Natural killer cell (primary cell): ENCODE results near the gene PRDX2. TPM values are rescaled to one million over a fixed set of nuclear protein-coding genes. Genes with fewer than 3 reads are reported as not detected.
"Not testable (repeated sequence)": the region's sequence is repeated elsewhere in the genome, so short reads cannot be mapped to it uniquely, and the experiment has no call there.

ENCODE experiments used
- ATAC-seq, 3 donors: fragments of 150-1000 bp in 2 of 3; fragments of 200-7000 bp in 1 of 3; cut with Tn5 transposase; 1 replicate in 1 of 3; 2 replicates in 2 of 3; pipeline ENCODE4 v1.10.0; 2021; ENCODE audit warnings: mild to moderate bottlenecking in 2 of 3, moderate library complexity in 2 of 3
- DNase-seq, 2 donors: peaks; one replicate each; pipeline versions ENCODE4 v3.0.0 to v3.0.0-alpha.2; 2013 to 2021; ENCODE audit warnings: mixed read lengths in 1 of 2
- H3K27ac ChIP-seq: one replicate; pipeline ENCODE4 v1.5.1; 2013; ENCODE audit warnings: mild to moderate bottlenecking, low read length
- H3K27me3 ChIP-seq: one replicate; pipeline ENCODE4 v1.6.1; 2013; ENCODE audit warnings: low read length; ENCODE audit not compliant: control insufficient read depth, insufficient read depth
- H3K36me3 ChIP-seq: one replicate; pipeline ENCODE4 v1.6.1; 2013; ENCODE audit warnings: low read length; ENCODE audit not compliant: control insufficient read depth, insufficient read depth
- H3K4me1 ChIP-seq: one replicate; pipeline ENCODE4 v1.6.1; 2013; ENCODE audit warnings: low read length; ENCODE audit not compliant: control insufficient read depth, insufficient read depth
- H3K4me3 ChIP-seq: one replicate; pipeline ENCODE4 v1.5.1; 2013; ENCODE audit warnings: low read length
- H3K9me3 ChIP-seq: one replicate; pipeline ENCODE4 v1.6.1; 2013; ENCODE audit warnings: low read length; ENCODE audit not compliant: control insufficient read depth, insufficient read depth
- H3K27ac Mint-ChIP-seq, 2 donors: one replicate each; pipeline ENCODE4 v1.8.0; 2022; ENCODE audit warnings: mild to moderate bottlenecking in 2 of 2, mixed read lengths in 2 of 2, moderate library complexity in 1 of 2
- H3K27me3 Mint-ChIP-seq, 2 donors: one replicate each; pipeline ENCODE4 v1.8.0; 2022; ENCODE audit warnings: low read depth in 2 of 2, mixed read lengths in 2 of 2
- H3K36me3 Mint-ChIP-seq: one replicate; pipeline ENCODE4 v1.8.0; 2022; ENCODE audit warnings: mixed read lengths
- H3K4me1 Mint-ChIP-seq, 2 donors: one replicate each; pipeline ENCODE4 v1.8.0; 2022; ENCODE audit warnings: mixed read lengths in 2 of 2
- H3K4me3 Mint-ChIP-seq: one replicate; pipeline ENCODE4 v1.8.0; 2022; ENCODE audit warnings: mild to moderate bottlenecking, moderate library complexity, mixed read lengths
- H3K9me3 Mint-ChIP-seq, 2 donors: one replicate each; pipeline ENCODE4 v1.8.0; 2022; ENCODE audit warnings: mixed read lengths in 2 of 2
- CTCF ChIP-seq: fragments of 200-600 bp; IDR thresholded peaks from one replicate; pipeline ENCODE4 v1.8.0; 2022; ENCODE audit warnings: antibody characterized with exemption
- WGBS: methylation state at CpG from one replicate; pipeline ENCODE4 v1.1.7; 2013; ENCODE audit warnings: missing lambda C conversion rate; ENCODE audit not compliant: insufficient coverage; 5-methylcytosine and 5-hydroxymethylcytosine counted together
- intact Hi-C: fragments of 100-400 bp; cut with micrococcal nuclease; formaldehyde crosslinking; loops from one replicate; pipeline ENCODE4 v1.14.2; 2022
- total RNA-seq, 4 donors: library from RNA; stranded (reverse); fragments of 120-200 nt in 1 of 4; gene quantifications; one replicate each; pipeline versions ENCODE4 v1.2.3 to v1.2.4, GENCODE V29; 2013 to 2022

Gene PRDX2
- total RNA-seq, 3 donors from 2014 or later (not counting 1 experiment from before 2014, with no cell fraction given), result 28.8 to 67.1 (median 66.9) TPM

- DNase-seq, result no peak
- Mint-ChIP-seq H3K9me3 (no peaks in the 10 kb centered on the region), H3K4me1 (peaks cover 10% of the 10 kb centered on the region in 2 donors), H3K36me3 (no peaks in the 10 kb centered on the region), H3K4me3 (no peak overlapping the region), H3K27me3 (peaks cover 15% of the 10 kb centered on the region in 2 donors), H3K27ac (no peak overlapping the region)
- Histone ChIP-seq H3K27me3 (peaks cover 17% of the 10 kb centered on the region), H3K4me1 (peaks cover 10% of the 10 kb centered on the region), H3K4me3 (no peak overlapping the region), H3K27ac (no peak overlapping the region), H3K9me3 (no peaks in the 10 kb centered on the region), H3K36me3 (no peaks in the 10 kb centered on the region)
- intact Hi-C loops, result no loop called here
- TF ChIP-seq CTCF, result no peak
- no peak for ATAC-seq
- 71% methylated on average over 1 of the region's 2 CpGs for WGBS
Observed at GRCh38 chr19:12821761-12822160, 20.2 kb upstream of the PRDX2 start.

DNA sequence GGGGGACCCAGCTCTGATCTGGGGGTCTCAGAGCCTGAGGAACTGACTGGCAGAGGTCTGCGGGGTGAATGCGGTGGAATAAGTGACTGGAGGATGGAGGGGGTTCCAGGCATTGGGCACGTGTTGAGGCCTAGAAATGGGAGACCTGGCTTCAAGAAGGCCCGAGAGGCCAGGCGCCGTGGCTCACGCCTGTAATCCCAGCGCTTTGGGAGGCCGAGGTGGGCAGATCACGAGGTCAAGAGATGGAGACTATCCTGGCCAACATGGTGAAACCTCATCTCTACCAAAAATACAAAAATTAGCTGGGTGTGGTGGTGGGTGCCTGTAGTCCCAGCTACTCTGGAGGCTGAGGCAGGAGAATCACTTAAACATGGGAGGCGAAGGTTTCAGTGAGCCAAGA is 16.2 kb upstream of the PRDX2 start:
- ATAC-seq, H3K4me3 ChIP-seq, H3K4me3 Mint-ChIP-seq, H3K4me1 Mint-ChIP-seq, DNase-seq, H3K27me3 ChIP-seq, H3K27me3 Mint-ChIP-seq, intact Hi-C loops, H3K27ac ChIP-seq, H3K9me3 Mint-ChIP-seq, H3K27ac Mint-ChIP-seq, H3K36me3 Mint-ChIP-seq, H3K36me3 ChIP-seq, H3K9me3 ChIP-seq, H3K4me1 ChIP-seq: not testable (repeated sequence)
- WGBS, result 94% methylated on average over 11 of the region's 11 CpGs

GRCh38 chr19:12817188-12817587 is 15.6 kb upstream of the PRDX2 start:
- DNase-seq, H3K9me3 ChIP-seq, H3K4me3 Mint-ChIP-seq, H3K4me3 ChIP-seq, H3K9me3 Mint-ChIP-seq, H3K27me3 ChIP-seq, H3K36me3 ChIP-seq, H3K36me3 Mint-ChIP-seq, ATAC-seq, H3K4me1 ChIP-seq, H3K4me1 Mint-ChIP-seq, intact Hi-C loops, H3K27me3 Mint-ChIP-seq, H3K27ac Mint-ChIP-seq, H3K27ac ChIP-seq: not testable (repeated sequence)
- WGBS, result 98% methylated on average over 6 of the region's 6 CpGs

DNA sequence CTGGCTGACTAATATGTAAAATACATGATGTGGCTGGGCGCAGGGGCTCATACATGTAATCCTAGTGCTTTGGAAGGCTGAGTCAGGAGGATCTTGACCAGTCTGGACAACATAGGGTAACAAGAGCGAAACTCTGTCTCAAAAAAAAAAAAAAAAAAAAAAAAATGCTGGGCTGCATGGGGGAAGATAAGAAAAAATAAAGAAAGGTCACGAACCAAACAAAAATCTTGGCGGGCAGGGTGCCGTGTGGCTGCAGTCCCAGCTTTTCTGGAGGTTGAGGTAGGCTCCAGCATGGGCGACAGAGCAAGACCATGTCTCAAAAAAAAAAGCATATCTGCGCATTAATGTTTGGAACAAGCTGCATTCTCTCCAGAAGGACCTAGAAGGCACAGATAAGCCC is 13.5 kb upstream of the PRDX2 start:
- TF ChIP-seq CTCF, result no peak
- Histone ChIP-seq H3K4me1 (no peaks in the 10 kb centered on the region), H3K9me3 (no peaks in the 10 kb centered on the region), H3K27ac (no peak overlapping the region), H3K36me3 (peaks cover 10% of the 10 kb centered on the region), H3K27me3 (no peaks in the 10 kb centered on the region), H3K4me3 (no peak overlapping the region)
- DNase-seq (no peak), ATAC-seq (no peak)
- Mint-ChIP-seq H3K27me3 (no peaks in the 10 kb centered on the region), H3K9me3 (no peaks in the 10 kb centered on the region), H3K36me3 (no peaks in the 10 kb centered on the region), H3K4me1 (no peaks in the 10 kb centered on the region), H3K27ac (no peak overlapping the region), H3K4me3 (no peak overlapping the region)
- intact Hi-C loops, result no loop called here
- 98% methylated on average over 7 of the region's 7 CpGs for WGBS
